WTC11 (cell line): ENCODE measurements around the gene MARVELD3. TPM values are rescaled to one million over a fixed set of nuclear protein-coding genes. Genes with fewer than 3 reads are reported as not detected.

Experiments used
- ATAC-seq: fragments of 200-7000 bp; cut with Tn5 transposase; 2 replicates; pipeline ENCODE4 v1.10.0; 2021; ENCODE audit warnings: mild to moderate bottlenecking, moderate library complexity
- CTCF ChIA-PET: fragments of 300-600 bp; sonication (Branson Sonifier 250); formaldehyde crosslinking; loops from one replicate; lab custom pipeline; 2021; ENCODE audit warnings: antibody characterized with exemption; lab: Charles Lee
- POLR2A ChIA-PET: fragments of 350-600 bp; sonication (Branson Sonifier 250); formaldehyde crosslinking; loops from one replicate; lab custom pipeline; 2021; ENCODE audit warnings: antibody characterized with exemption; lab: Charles Lee
- DNase-seq: peaks from one replicate; pipeline ENCODE4 v3.0.0; 2021; ENCODE audit warnings: low spot score
- H3K27ac Mint-ChIP-seq: 2 replicates; pipeline ENCODE4 v1.8.0; 2021; ENCODE audit warnings: mixed read lengths
- H3K27me3 Mint-ChIP-seq: 2 replicates; pipeline ENCODE4 v1.8.0; 2021; ENCODE audit warnings: low read depth, mild to moderate bottlenecking, moderate library complexity, mixed read lengths
- H3K36me3 Mint-ChIP-seq: 2 replicates; pipeline ENCODE4 v1.8.0; 2021; ENCODE audit warnings: mixed read lengths
- H3K4me1 Mint-ChIP-seq: 2 replicates; pipeline ENCODE4 v1.8.0; 2022; ENCODE audit warnings: mixed read lengths
- H3K4me3 Mint-ChIP-seq: 2 replicates; pipeline ENCODE4 v1.8.0; 2021; ENCODE audit warnings: mild to moderate bottlenecking, moderate library complexity, mixed read lengths
- H3K9me3 Mint-ChIP-seq: 2 replicates; pipeline ENCODE4 v1.8.0; 2021; ENCODE audit warnings: mixed read lengths
- AFF4 ChIP-seq: sonication (generic); formaldehyde crosslinking; IDR thresholded peaks from 2 replicates; pipeline ENCODE4 v1.8.1; 2023; ENCODE audit warnings: mild to moderate bottlenecking, missing genetic modification reagents, borderline replicate concordance
- ATF1 ChIP-seq: sonication (generic); formaldehyde crosslinking; IDR thresholded peaks from 2 replicates; pipeline ENCODE4 v1.8.1; 2023; ENCODE audit warnings: mild to moderate bottlenecking, moderate library complexity, missing genetic modification reagents
- CBFB ChIP-seq: sonication (generic); formaldehyde crosslinking; IDR thresholded peaks from 2 replicates; pipeline ENCODE4 v1.8.1; 2022; ENCODE audit warnings: mild to moderate bottlenecking, low read depth, missing genetic modification reagents
- ELF4 ChIP-seq: sonication (generic); formaldehyde crosslinking; IDR thresholded peaks from 2 replicates; pipeline ENCODE4 v1.8.1; 2022; ENCODE audit warnings: low read depth, mild to moderate bottlenecking, moderate library complexity, missing genetic modification reagents
- ESRRA ChIP-seq: sonication (generic); formaldehyde crosslinking; IDR thresholded peaks from 2 replicates; pipeline ENCODE4 v1.8.1; 2022; ENCODE audit warnings: mild to moderate bottlenecking, missing genetic modification reagents, borderline replicate concordance
- FOXJ3 ChIP-seq: sonication (generic); formaldehyde crosslinking; IDR thresholded peaks from 2 replicates; pipeline ENCODE4 v1.9.0; 2021; ENCODE audit warnings: missing genetic modification reagents, mild to moderate bottlenecking, borderline replicate concordance
- FOXP1 ChIP-seq: sonication (generic); formaldehyde crosslinking; IDR thresholded peaks from 2 replicates; pipeline ENCODE4 v1.8.0; 2022; ENCODE audit warnings: missing genetic modification reagents, mild to moderate bottlenecking, moderate library complexity, borderline replicate concordance
- GRHL2 ChIP-seq: fragments of 250-450 bp; sonication (Bioruptor Pico); IDR thresholded peaks from 2 replicates; pipeline ENCODE4 v1.8.0; 2022; ENCODE audit warnings: mild to moderate bottlenecking, moderate library complexity; ENCODE audit not compliant: insufficient replicate concordance, severe bottlenecking
- GTF2I ChIP-seq: fragments of 250-450 bp; sonication (Bioruptor Pico); conservative IDR thresholded peaks from 2 replicates; pipeline ENCODE4 v1.4.0; 2021; ENCODE audit warnings: mild to moderate bottlenecking
- IRF1 ChIP-seq: sonication (generic); formaldehyde crosslinking; IDR thresholded peaks from 2 replicates; pipeline ENCODE4 v1.8.0; 2023; ENCODE audit warnings: missing genetic modification reagents
- NFATC4 ChIP-seq: fragments of 250-450 bp; sonication (Bioruptor Pico); IDR thresholded peaks from 2 replicates; pipeline ENCODE4 v1.9.0; 2021; ENCODE audit warnings: mild to moderate bottlenecking
- NFE2L1 ChIP-seq: sonication (generic); formaldehyde crosslinking; IDR thresholded peaks from 2 replicates; pipeline ENCODE4 v1.8.1; 2023; ENCODE audit warnings: missing genetic modification reagents
- SOX15 ChIP-seq: fragments of 250-450 bp; sonication (Bioruptor Pico); IDR thresholded peaks from 2 replicates; pipeline ENCODE4 v1.9.0; 2021; ENCODE audit warnings: mild to moderate bottlenecking
- SP1 ChIP-seq: sonication (generic); formaldehyde crosslinking; conservative IDR thresholded peaks from 2 replicates; pipeline ENCODE4 v1.8.1; 2022; ENCODE audit warnings: missing genetic modification reagents
- TEAD1 ChIP-seq: sonication (generic); formaldehyde crosslinking; IDR thresholded peaks from 2 replicates; pipeline ENCODE4 v1.8.0; 2022; ENCODE audit warnings: mild to moderate bottlenecking, missing genetic modification reagents
- ZNF121 ChIP-seq: sonication (generic); formaldehyde crosslinking; IDR thresholded peaks from 2 replicates; pipeline ENCODE4 v1.8.0; 2023; ENCODE audit warnings: missing genetic modification reagents
- ZNF263 ChIP-seq: sonication (generic); formaldehyde crosslinking; IDR thresholded peaks from 2 replicates; pipeline ENCODE4 v1.8.1; 2022; ENCODE audit warnings: low read depth, mild to moderate bottlenecking, moderate library complexity, missing genetic modification reagents
- ZNF416 ChIP-seq: fragments of 250-450 bp; sonication (Bioruptor Pico); IDR thresholded peaks from 2 replicates; pipeline ENCODE4 v1.9.0; 2021; ENCODE audit warnings: mild to moderate bottlenecking, inconsistent platforms
- ZNF671 ChIP-seq: fragments of 250-450 bp; sonication (Bioruptor Pico); IDR thresholded peaks from 2 replicates; pipeline ENCODE4 v1.8.0; 2021; ENCODE audit warnings: mild to moderate bottlenecking
- total RNA-seq: library from RNA; stranded (reverse); gene quantifications from 3 replicates; pipeline ENCODE4 v1.2.3, GENCODE V29; 2021
- TF ChIP-seq, protein P1 (sequence below): sonication (generic); formaldehyde crosslinking; IDR thresholded peaks from 2 replicates; pipeline ENCODE4 v1.8.1; 2023; ENCODE audit warnings: mild to moderate bottlenecking, missing genetic modification reagents, moderate library complexity
- TF ChIP-seq, protein P2 (sequence below): sonication (generic); formaldehyde crosslinking; IDR thresholded peaks from 2 replicates; pipeline ENCODE4 v1.8.1; 2022; ENCODE audit warnings: low read depth, missing genetic modification reagents, borderline replicate concordance
- TF ChIP-seq, protein P3 (sequence below): sonication (generic); formaldehyde crosslinking; IDR thresholded peaks from 2 replicates; pipeline ENCODE4 v1.8.0; 2023; ENCODE audit warnings: mild to moderate bottlenecking, missing genetic modification reagents

MARVELD3 gene
- total RNA-seq, 1 experiment from 2014 or later: 30.0 TPM

- TF ChIP-seq ZNF416 (CRISPR knock-in tag): no peak
- no peak for TF ChIP-seq AFF4 (CRISPR knock-in tag)
- TF ChIP-seq FOXP1: no peak
These were observed 16.9 kb upstream of the MARVELD3 start (continued) for GRCh38 chr16:71609066-71609465.

DNA sequence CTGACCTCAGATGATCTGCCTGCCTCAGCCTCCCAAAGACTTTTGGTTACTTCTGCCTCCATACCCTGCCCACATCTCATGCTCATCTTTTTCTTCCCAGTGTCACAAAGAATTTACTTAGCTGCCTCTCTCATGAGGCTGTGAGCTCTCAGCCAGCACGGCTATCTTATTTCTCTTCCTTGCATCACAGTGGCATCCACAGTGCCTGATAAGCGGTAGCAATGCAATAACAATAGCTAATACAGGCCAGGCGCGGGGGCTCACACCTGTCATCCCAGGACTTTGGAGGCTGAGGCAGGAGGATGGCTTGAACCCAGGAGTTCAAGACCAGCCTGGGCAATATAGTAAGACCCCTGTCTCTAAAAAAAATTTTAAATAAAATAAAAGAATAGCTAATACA is 15.5 kb upstream of the MARVELD3 start:
- TF ChIP-seq GTF2I (CRISPR knock-in tag) (0 out of 2 replicates have a peak, but pooled peaks have one; percentile 7), ZNF263 (CRISPR knock-in tag) (no peak), ZNF416 (CRISPR knock-in tag) (no peak), ATF1 (CRISPR knock-in tag) (no peak)
- ChIA-PET CTCF (interaction anchor here (0.6 to 3.3 kb wide), 43 partner anchors 9 to 351 kb away, joined by 3 to 112 read pairs (median 9); partner anchors contain the start of genes CHST4, MARVELD3, TAT and ZNF23), POLR2A (interaction anchor here (1.1 to 1.7 kb wide), 3 partner anchors 46 to 113 kb away, joined by 3 to 8 read pairs (median 4); partner anchors contain the start of gene CHST4)
- H3K9me3 Mint-ChIP-seq: no peaks in the 10 kb centered on the region
- no peaks in the 10 kb centered on the region; the same call in 1 of the 2 replicates for H3K27me3 Mint-ChIP-seq
- H3K4me3 Mint-ChIP-seq: no peak overlapping the region
- H3K36me3 Mint-ChIP-seq: no peaks in the 10 kb centered on the region
- peaks cover 3% of the 10 kb centered on the region; the same call in 1 of the 2 replicates for H3K4me1 Mint-ChIP-seq
- H3K27ac Mint-ChIP-seq: no peak overlapping the region
- no peak for DNase-seq
- ATAC-seq: no peak

DNA sequence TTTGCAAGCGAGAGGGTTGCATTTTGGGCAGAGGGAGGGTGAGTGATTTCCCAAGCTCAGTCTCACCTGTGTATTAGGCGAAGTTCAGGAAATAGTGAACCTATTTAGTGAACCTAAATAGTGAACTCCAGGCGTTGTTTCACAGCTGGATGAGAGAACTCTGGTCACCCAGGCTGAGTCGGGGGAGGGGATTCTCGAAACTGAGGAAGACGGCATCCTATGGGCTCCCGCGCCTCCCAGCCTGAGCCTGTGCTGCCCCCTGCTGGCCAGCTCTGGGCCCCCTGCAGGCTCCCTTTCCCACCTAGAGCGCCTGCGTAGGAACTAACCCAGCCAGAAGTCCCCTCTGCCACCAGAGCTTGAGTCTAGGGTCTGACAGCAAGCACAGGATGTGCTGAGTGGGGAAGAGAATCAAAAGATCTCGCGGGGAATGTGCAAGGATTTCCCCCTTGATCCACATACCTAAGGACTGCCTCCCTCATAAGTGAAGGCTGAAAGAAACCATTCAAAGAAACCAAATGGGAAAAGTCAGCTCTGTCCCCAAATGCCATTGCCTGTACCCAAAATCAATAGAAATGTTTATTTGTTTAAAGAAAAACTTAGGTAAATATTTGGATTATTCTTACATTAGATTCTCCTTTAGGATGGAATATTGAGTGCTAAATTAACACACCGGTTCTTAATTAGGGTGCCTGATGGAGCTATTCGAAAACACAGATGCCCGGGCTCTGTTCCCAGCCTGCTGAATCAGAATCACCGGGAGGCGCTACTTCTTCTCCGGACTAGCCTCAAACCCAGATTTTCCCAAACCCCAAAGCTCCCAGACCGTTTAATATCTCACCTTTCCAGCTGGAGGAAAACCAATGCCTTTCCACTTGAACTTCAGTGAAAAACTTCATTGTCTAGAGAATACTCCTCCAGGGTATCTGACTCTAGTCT is 14.8 kb upstream of the MARVELD3 start:
- ATAC-seq: peak; percentile 95
- peak overlapping the region; percentile 37; the same call in 1 of the 2 replicates for H3K4me3 Mint-ChIP-seq
- TF ChIP-seq SOX15 (CRISPR knock-in tag) (no peak), SP1 (0 out of 2 replicates have a peak, but pooled peaks have one; percentile 17), ZNF121 (CRISPR knock-in tag) (no peak), ATF1 (CRISPR knock-in tag) (no peak), ESRRA (CRISPR knock-in tag) (no peak), NFATC4 (CRISPR knock-in tag) (no peak), ELF4 (CRISPR knock-in tag) (no peak), CBFB (no peak), NFE2L1 (CRISPR knock-in tag) (no peak), FOXJ3 (CRISPR knock-in tag) (no peak), TEAD1 (peak; percentile 44; the same call in 1 of the 2 replicates), ZNF671 (CRISPR knock-in tag) (no peak), IRF1 (CRISPR knock-in tag) (no peak), GRHL2 (CRISPR knock-in tag) (no peak)
- TF ChIP-seq, protein P1, sequence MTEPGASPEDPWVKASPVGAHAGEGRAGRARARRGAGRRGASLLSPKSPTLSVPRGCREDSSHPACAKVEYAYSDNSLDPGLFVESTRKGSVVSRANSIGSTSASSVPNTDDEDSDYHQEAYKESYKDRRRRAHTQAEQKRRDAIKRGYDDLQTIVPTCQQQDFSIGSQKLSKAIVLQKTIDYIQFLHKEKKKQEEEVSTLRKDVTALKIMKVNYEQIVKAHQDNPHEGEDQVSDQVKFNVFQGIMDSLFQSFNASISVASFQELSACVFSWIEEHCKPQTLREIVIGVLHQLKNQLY (CRISPR knock-in tag): no peak
- TF ChIP-seq, protein P2, sequence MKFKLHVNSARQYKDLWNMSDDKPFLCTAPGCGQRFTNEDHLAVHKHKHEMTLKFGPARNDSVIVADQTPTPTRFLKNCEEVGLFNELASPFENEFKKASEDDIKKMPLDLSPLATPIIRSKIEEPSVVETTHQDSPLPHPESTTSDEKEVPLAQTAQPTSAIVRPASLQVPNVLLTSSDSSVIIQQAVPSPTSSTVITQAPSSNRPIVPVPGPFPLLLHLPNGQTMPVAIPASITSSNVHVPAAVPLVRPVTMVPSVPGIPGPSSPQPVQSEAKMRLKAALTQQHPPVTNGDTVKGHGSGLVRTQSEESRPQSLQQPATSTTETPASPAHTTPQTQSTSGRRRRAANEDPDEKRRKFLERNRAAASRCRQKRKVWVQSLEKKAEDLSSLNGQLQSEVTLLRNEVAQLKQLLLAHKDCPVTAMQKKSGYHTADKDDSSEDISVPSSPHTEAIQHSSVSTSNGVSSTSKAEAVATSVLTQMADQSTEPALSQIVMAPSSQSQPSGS (CRISPR knock-in tag): no peak
- TF ChIP-seq, protein P3, sequence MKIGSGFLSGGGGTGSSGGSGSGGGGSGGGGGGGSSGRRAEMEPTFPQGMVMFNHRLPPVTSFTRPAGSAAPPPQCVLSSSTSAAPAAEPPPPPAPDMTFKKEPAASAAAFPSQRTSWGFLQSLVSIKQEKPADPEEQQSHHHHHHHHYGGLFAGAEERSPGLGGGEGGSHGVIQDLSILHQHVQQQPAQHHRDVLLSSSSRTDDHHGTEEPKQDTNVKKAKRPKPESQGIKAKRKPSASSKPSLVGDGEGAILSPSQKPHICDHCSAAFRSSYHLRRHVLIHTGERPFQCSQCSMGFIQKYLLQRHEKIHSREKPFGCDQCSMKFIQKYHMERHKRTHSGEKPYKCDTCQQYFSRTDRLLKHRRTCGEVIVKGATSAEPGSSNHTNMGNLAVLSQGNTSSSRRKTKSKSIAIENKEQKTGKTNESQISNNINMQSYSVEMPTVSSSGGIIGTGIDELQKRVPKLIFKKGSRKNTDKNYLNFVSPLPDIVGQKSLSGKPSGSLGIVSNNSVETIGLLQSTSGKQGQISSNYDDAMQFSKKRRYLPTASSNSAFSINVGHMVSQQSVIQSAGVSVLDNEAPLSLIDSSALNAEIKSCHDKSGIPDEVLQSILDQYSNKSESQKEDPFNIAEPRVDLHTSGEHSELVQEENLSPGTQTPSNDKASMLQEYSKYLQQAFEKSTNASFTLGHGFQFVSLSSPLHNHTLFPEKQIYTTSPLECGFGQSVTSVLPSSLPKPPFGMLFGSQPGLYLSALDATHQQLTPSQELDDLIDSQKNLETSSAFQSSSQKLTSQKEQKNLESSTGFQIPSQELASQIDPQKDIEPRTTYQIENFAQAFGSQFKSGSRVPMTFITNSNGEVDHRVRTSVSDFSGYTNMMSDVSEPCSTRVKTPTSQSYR (CRISPR knock-in tag): no peak

More for the DNA sequence above, 14.8 kb upstream of the MARVELD3 start:
- Mint-ChIP-seq H3K36me3 (no peaks in the 10 kb centered on the region), H3K27ac (no peak overlapping the region), H3K27me3 (no peaks in the 10 kb centered on the region; the same call in 1 of the 2 replicates), H3K9me3 (no peaks in the 10 kb centered on the region), H3K4me1 (peaks cover 3% of the 10 kb centered on the region; the same call in 1 of the 2 replicates)
- CTCF ChIA-PET: interaction anchor here (0.6 to 3.3 kb wide), 54 partner anchors 9 to 350 kb away, joined by 3 to 112 read pairs (median 8); partner anchors contain the start of genes CHST4, MARVELD3, TAT and ZNF23
- peak; percentile 93 for DNase-seq
- POLR2A ChIA-PET: interaction anchor here (0.6 to 1.7 kb wide), 4 partner anchors 35 to 112 kb away, joined by 3 to 8 read pairs (median 4); partner anchors contain the start of gene CHST4
